ENCODE measurements around the gene ST6GAL1. TPM values are rescaled to one million over a fixed set of nuclear protein-coding genes. Genes with fewer than 3 reads are reported as not detected.

The ST6GAL1 gene
- total and polyA plus RNA-seq, 12 donors: 7.2 to 95.0 (median 55.4) TPM

DNA sequence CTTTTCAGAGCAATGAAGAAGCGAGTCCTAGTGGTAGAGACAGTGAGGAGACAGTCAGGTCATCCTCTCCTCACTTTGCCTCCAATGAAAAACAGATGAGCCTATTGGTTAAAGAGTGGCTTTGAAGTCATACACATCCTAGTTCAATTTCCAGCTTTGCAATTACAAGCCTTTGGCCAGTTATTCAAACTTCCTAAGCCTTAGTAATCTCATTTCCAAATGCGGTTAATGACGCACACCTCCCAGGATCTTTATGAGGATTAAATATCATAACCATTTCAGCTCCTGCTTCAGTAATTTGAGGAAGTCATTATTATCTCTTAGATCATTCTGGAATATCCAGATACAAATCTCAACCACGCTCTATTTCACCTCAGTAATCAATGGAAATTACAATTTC, 10.0 kb upstream of the ST6GAL1 start:
- WGBS, 4 donors: 86 to 91% (median 88%) methylated on average over 4 of the region's 4 CpGs
- no peak overlapping the region for H3K27ac ChIP-seq
- H3K4me3 ChIP-seq: no peak overlapping the region
- no peak for DNase-seq
- no peaks in the 10 kb centered on the region for H3K9me3 ChIP-seq (replicated peaks in 1 of 3)
- H3K27me3 ChIP-seq: no peaks in the 10 kb centered on the region
- H3K4me1 ChIP-seq (replicated peaks in 1 of 2): no peaks in the 10 kb centered on the region
- TF ChIP-seq, protein P1, sequence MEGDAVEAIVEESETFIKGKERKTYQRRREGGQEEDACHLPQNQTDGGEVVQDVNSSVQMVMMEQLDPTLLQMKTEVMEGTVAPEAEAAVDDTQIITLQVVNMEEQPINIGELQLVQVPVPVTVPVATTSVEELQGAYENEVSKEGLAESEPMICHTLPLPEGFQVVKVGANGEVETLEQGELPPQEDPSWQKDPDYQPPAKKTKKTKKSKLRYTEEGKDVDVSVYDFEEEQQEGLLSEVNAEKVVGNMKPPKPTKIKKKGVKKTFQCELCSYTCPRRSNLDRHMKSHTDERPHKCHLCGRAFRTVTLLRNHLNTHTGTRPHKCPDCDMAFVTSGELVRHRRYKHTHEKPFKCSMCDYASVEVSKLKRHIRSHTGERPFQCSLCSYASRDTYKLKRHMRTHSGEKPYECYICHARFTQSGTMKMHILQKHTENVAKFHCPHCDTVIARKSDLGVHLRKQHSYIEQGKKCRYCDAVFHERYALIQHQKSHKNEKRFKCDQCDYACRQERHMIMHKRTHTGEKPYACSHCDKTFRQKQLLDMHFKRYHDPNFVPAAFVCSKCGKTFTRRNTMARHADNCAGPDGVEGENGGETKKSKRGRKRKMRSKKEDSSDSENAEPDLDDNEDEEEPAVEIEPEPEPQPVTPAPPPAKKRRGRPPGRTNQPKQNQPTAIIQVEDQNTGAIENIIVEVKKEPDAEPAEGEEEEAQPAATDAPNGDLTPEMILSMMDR (IDR thresholded peaks at IDR 0.05): no peak
- TF ChIP-seq POLR2A (IDR thresholded peaks at IDR 0.05): no peak
- intact Hi-C loops (cut with DNase I): no loop called here
- H3K36me3 ChIP-seq (replicated peaks in 1 of 2): no peaks in the 10 kb centered on the region

DNA sequence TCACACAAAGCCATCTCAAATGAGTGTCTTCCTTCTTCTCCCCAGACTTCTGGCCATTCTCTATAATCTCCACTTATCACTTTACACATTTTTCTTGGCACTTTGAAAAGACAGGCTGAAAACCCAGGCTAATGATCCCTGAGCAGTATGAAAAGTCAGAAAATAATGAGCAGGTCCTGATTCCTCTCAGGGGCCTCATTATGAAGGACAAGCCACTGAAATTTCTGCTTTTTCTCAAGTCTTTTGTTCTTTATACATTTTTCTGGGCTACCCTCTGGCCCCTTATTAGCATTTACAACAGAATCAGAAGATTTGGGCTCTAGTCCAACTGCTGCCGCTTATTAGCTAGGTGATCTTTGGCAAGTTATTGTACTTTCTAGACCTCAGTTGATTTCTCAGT, 9.5 kb upstream of the ST6GAL1 start:
- H3K27me3 ChIP-seq: no peaks in the 10 kb centered on the region
- DNase-seq: no peak
- H3K9me3 ChIP-seq (replicated peaks in 1 of 3): no peaks in the 10 kb centered on the region
- WGBS, 4 donors: 77 to 91% (median 79%) methylated on average over 1 of the region's 1 CpG
- no peak overlapping the region for H3K4me3 ChIP-seq
- no peaks in the 10 kb centered on the region for H3K36me3 ChIP-seq (replicated peaks in 1 of 2)
- intact Hi-C loops (cut with DNase I): no loop called here
- no peak for TF ChIP-seq POLR2A (IDR thresholded peaks at IDR 0.05)
- TF ChIP-seq, protein P1 (IDR thresholded peaks at IDR 0.05): no peak
- no peaks in the 10 kb centered on the region for H3K4me1 ChIP-seq (replicated peaks in 1 of 2)
- no peak overlapping the region for H3K27ac ChIP-seq

DNA sequence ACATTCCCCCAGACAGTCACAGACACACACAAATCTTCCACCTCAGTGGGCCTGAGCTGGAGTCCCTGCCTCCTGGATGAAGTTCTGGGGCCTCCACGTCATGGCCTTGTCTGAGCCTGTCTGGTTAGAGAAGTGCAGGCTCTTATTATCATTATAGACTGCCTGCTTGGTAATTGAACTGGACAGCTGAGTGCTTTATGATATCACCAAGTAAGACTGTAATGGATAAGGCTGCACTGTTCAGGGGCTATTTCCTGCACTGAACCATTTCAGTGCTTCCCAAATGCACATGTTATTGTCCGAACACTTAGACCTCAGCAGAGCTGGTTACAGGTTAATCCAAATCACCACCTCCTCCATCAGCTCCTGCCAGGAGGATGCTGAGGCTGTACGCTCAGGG, 8.7 kb upstream of the ST6GAL1 start:
- Histone ChIP-seq H3K4me3 (no peak overlapping the region), H3K4me1 (replicated peaks in 1 of 2) (no peaks in the 10 kb centered on the region), H3K9me3 (replicated peaks in 1 of 3) (no peaks in the 10 kb centered on the region), H3K27ac (no peak overlapping the region), H3K27me3 (no peaks in the 10 kb centered on the region), H3K36me3 (replicated peaks in 1 of 2) (no peaks in the 10 kb centered on the region)
- no peak for TF ChIP-seq POLR2A (IDR thresholded peaks at IDR 0.05)
- TF ChIP-seq, protein P1 (IDR thresholded peaks at IDR 0.05): no peak
- DNase-seq: no peak
- intact Hi-C loops (cut with DNase I): no loop called here
- 70 to 85% (median 82%) methylated on average over 3 of the region's 3 CpGs for WGBS, 4 donors

DNA sequence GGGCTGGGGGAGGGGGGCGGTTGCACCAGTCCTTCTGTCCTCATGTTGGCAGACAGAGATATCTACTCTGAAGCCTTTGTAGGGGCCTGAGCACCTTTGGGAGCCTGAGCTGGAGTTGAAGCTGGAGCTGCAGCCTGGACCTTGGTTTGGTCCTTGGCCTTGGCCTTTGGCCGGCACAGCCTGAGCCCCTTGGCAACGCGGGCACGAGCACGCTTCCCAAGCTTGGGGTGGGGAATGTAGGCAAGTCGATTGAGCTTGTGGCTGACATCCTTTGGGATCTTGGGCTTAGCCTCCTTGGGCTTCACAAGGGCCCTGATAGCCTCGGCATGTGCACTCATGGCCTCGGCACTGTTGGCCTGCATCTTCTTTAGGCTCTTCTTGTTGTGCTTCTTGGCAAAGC, 8.1 kb upstream of the ST6GAL1 start:
- Histone ChIP-seq H3K27ac (no peak overlapping the region), H3K4me3 (no peak overlapping the region), H3K36me3 (replicated peaks in 1 of 2) (no peaks in the 10 kb centered on the region), H3K9me3 (replicated peaks in 1 of 3) (no peaks in the 10 kb centered on the region), H3K4me1 (replicated peaks in 1 of 2) (no peaks in the 10 kb centered on the region), H3K27me3 (no peaks in the 10 kb centered on the region)
- DNase-seq: no peak
- no peak for TF ChIP-seq POLR2A (IDR thresholded peaks at IDR 0.05)
- TF ChIP-seq, protein P1 (IDR thresholded peaks at IDR 0.05): no peak
- intact Hi-C loops (cut with DNase I): no loop called here
- WGBS, 4 donors: 60 to 91% (median 83%) methylated on average over 1 to 9 of the region's 9 CpGs
